Choroid plexus epithelial cell (primary cell): ENCODE data around the gene STK16.

Experiments used
- DNase-seq: peaks from one replicate; pipeline ENCODE4 v3.0.0-alpha.2; 2010; ENCODE audit warnings: low read depth
- H3K4me3 ChIP-seq: 2 replicates; pipeline ENCODE4 v1.5.1; 2011; ENCODE audit warnings: low read depth, mild to moderate bottlenecking, control low read depth, low read length, moderate library complexity
- CTCF ChIP-seq: conservative IDR thresholded peaks from 2 replicates; pipeline ENCODE4 v1.5.1; 2011; ENCODE audit warnings: low read depth, mild to moderate bottlenecking, control low read depth, inconsistent platforms, low read length, moderate library complexity

The STK16 gene

GRCh38 chr2:219216535-219216915 is 28.8 kb upstream of the STK16 start:
- no peak for DNase-seq
- no peak for TF ChIP-seq CTCF
- no peak overlapping the region for H3K4me3 ChIP-seq

GRCh38 chr2:219218217-219218731 is 27.0 kb upstream of the STK16 start:
- no peak for TF ChIP-seq CTCF
- H3K4me3 ChIP-seq = peak overlapping the region; percentile 67
- DNase-seq = peak; percentile 81

DNA sequence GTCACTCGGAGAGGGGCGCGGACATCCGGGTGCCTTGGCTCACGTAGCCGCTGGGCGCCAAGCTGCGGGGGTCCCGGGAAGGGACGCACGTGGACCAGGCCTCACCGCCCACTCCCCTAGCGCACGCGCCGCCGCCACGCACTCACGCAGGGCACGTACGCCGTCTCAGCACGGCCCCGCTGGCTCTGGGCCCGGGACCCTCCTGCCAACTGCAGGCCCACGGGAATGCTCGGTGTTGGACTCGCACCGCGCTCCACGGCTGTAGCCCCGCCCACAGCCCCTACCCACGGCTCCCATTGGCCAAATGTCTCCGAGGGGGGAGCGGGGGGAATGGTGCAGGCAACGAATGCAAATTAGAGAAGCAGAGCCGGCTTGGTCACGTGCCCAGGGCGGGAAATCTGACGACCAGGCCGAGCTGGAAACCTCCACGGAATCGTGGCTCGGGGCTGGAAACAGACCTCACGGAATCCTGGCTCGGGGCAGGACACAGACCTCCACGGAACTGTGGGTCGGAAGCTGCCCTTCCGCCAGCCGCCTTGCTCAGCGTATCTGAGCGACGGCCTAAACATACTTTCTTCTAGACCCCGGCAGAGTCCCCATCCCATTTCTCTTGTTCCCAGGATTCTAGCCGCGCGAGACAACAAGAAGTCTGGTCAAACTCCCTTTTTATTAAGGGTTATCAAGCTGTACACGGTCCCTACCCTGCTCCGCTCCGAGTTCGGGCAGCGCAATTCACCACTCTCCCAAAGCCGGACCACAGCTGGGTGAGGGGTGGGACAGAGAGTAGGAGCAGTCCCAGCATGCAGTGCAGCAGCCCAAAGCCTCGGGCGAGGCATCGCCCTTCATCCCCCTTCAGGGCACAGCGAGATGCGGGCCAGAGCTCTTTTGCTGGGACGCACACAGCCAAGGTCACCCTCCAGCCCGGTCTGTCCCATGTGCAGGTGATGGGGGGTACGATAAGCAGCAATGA is 26.3 kb upstream of the STK16 start, which contains the start of gene ABCB6:
Gene ABCB6 (minus strand): TSS at position 227 of the 970 bp plus-strand sequence. CDS start 285 bp downstream, outside the sequence.
- H3K4me3 ChIP-seq = peak within 1 kb of the TSS; percentile 67
- DNase-seq = peak; percentile 96
- no peak for TF ChIP-seq CTCF

DNA sequence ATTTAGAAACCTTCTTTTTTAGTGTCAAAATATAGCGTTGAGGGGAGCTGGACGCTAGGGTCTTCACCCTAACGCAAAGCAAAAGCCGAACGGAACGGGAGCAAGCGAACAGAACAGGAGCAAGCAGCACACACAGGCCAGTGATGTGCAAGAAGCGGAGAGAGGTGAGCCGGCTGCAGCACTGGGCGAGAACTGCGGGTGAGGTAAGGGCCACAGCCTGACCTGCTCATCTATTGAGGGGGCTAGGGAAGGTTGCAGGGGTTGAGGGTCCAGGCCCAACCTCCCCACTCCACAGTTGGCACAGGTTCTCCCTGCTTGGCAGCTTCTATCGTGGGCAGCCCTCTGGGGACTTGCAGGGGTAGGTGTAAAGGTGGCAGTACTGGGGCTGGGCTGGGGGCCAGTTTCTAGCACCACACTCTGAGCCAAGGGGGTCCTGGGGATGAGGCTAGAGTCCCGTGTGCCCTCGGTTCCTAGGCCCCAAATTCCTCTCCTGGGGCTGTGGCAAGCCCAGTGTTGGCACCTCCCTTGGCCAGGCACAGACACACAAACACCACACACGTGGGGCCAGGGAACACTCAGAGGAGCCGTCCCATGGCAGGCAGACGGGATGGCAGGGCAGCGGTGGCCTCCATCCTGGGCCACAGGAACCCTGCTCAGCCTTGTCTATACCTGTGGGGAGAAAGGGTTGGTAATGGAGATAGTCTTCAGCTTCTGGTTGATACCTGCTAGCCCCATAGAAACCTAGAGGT is 25.3 kb upstream of the STK16 start:
- H3K4me3 ChIP-seq = no peak overlapping the region
- DNase-seq = no peak
- TF ChIP-seq CTCF = no peak

DNA sequence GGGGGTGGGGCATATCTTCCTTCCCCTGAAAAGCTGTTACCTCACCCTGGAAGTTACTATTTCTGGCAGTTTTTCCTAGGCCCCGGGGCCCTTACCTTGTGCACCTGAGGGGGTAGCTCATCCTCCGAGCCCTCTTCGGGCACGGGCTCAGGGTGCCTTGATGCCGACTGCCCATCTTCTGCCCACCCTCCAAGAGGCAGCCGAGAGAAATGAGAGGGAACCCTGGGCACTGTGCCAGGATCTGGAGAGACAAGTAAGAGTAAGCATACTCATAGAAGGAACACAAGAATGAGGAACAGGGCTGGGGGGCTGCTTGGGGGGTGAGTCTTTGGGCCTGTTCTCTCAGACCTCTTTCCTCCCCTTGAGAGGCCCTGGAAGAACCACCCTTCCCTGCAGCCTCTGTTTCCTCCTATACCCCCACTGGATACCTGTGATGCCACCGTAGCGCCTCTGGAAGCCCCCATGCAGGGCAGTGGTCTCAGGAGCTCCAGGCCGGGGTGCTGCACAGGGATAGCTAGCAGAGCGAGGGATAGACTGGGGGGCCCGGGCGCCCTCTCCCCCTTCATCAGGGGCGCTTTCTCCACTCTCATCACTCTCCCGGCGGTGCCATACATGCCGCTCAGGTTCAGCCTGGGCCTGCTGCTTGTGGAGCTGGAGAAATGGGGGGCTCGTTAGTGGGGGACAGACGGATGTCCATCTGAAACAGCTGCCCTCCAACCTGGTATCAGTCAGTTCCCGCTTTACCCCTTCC is 24.5 kb upstream of the STK16 start:
- DNase-seq = no peak
- no peak overlapping the region for H3K4me3 ChIP-seq
- no peak for TF ChIP-seq CTCF

DNA sequence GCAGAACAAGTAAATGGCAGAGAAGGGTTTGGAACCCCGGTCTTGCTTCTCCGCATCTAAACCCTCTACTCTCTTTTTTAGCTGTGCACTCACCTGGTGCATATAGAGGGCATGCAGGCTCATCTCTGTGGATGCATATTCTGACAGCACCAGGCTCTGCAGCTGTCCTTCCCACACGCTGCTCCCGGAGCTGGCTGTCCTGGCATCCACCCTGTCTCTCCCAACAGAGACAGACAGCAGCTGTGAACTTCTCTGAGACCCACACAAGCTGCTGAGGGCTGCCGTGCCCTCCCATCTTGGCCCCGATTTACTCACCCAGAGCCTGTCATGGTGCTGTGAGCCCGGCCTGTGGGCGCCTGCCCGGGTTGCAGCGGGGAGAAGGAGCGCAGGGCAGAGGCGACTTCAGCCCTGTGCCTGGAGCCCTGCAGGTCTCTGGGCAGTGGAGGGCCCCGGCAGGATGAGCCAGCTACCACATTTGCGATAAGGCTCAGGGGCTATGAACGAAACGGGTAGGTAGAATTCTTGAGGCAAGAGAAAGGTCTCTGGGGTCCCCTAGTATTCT is 23.2 kb upstream of the STK16 start:
- no peak for TF ChIP-seq CTCF
- DNase-seq = no peak
- no peak overlapping the region for H3K4me3 ChIP-seq
